ENCODE results near the gene TMEM190.

GRCh38 chr19:55358943-55359908 is 17.4 kb upstream of the TMEM190 start:
- TF ChIP-seq EZH2 (IDR thresholded peaks at IDR 0.05; ENCODE audit: borderline replicate concordance, control insufficient read depth, low read depth, low read length): no peak
- TF ChIP-seq TBL1XR1 (IDR thresholded peaks at IDR 0.05; ENCODE audit: low read depth, low read length): no peak
- no peak for TF ChIP-seq SIN3A (IDR thresholded peaks at IDR 0.05; ENCODE audit: low read depth, low read length)
- TF ChIP-seq CTCF (IDR thresholded peaks at IDR 0.05 in 2 of 3, conservative IDR thresholded peaks at IDR 0.05 in 1 of 3; ENCODE audit: control insufficient read depth in 2 of 3, extremely low read depth in 1 of 3, insufficient read depth in 1 of 3, low read depth in 3 of 3, low read length in 3 of 3): no peak
- no peak for TF ChIP-seq TCF12 (IDR thresholded peaks at IDR 0.05; ENCODE audit: low read depth, low read length)
- TF ChIP-seq POLR2A (IDR thresholded peaks at IDR 0.05; ENCODE audit: low read depth, low read length): no peak
- no peak for TF ChIP-seq SREBF2 (IDR thresholded peaks at IDR 0.05; ENCODE audit: low read length)

Data from GM12878 (cell line).